Measurements from ENCODE around the gene SGMS1. TPM values are rescaled to one million over a fixed set of nuclear protein-coding genes. Genes with fewer than 3 reads are reported as not detected.
"Not testable (repeated sequence)": the region's sequence is repeated elsewhere in the genome, so short reads cannot be mapped to it uniquely, and the experiment has no call there.

SGMS1 gene
- total and polyA plus RNA-seq, 8 donors: 47.0 to 58.1 (median 54.0) TPM

DNA sequence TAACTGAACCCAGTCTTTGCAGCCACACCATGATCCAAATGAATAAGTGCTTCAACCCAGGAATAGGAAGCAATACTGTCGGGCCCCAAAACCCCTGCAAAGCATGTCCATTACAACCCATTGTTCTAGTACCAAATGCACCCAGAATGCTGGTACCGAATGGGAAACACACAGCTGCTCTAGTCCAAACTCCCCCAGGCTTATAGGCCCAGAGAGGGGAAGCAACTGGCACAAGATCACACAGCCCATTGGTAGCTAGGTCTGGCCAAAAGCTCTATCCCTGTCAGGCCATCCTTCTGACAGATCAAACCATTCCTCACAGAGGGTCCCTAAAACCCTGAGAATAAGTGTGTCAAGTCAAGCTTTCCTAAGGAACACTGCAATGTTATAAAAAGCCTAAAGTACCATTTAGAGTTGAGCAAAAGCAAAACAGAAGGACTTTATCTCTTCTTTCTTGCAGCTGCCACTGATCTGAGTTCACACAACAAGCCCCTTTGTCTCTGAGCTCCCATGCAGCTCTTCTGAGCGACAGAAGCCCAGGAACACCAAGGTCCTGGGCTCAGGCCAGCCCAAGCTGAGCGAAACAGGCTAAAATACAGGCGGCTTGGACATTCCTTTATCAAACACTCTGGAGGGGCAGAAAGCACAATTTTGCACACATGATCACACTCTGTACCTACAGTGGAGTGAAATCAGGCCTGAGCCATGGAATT lies 116.7 kb downstream of the SGMS1 start:
- ATAC-seq (no peak), DNase-seq (peak in 1 of 4 donors; percentile 10)
- Histone ChIP-seq H3K9me3 (no peaks in the 10 kb centered on the region), H3K27ac (no peak overlapping the region), H3K4me1 (peaks cover 0 to 4% of the 10 kb centered on the region in 2 donors), H3K36me3 (no peaks in the 10 kb centered on the region), H3K27me3 (no peaks in the 10 kb centered on the region), H3K4me3 (no peak overlapping the region)
- intact Hi-C loops (cut with DNase I): no loop called here
- TF ChIP-seq, protein P1, sequence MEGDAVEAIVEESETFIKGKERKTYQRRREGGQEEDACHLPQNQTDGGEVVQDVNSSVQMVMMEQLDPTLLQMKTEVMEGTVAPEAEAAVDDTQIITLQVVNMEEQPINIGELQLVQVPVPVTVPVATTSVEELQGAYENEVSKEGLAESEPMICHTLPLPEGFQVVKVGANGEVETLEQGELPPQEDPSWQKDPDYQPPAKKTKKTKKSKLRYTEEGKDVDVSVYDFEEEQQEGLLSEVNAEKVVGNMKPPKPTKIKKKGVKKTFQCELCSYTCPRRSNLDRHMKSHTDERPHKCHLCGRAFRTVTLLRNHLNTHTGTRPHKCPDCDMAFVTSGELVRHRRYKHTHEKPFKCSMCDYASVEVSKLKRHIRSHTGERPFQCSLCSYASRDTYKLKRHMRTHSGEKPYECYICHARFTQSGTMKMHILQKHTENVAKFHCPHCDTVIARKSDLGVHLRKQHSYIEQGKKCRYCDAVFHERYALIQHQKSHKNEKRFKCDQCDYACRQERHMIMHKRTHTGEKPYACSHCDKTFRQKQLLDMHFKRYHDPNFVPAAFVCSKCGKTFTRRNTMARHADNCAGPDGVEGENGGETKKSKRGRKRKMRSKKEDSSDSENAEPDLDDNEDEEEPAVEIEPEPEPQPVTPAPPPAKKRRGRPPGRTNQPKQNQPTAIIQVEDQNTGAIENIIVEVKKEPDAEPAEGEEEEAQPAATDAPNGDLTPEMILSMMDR (IDR thresholded peaks at IDR 0.05): no peak

DNA sequence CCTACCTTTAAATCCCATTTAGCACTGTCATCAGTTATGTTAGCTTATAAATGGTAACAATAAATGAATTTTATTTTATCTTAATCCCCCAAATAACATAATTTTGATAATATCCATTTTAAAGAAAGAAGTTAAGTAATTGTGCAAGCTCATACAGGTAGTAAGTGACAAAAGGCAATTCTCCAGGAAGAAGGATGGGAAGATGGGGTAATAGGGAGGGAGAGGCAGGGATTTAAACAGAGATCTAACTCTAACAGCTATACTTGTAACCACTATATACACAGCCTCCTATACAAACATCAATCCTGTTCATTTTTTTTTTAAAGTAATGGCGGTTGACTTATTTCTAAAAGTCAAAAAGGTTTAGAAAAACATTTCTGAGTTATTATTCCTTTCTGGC lies 119.4 kb downstream of the SGMS1 start:
- no peak overlapping the region for H3K4me3 ChIP-seq
- H3K9me3 ChIP-seq: no peaks in the 10 kb centered on the region
- H3K36me3 ChIP-seq: no peaks in the 10 kb centered on the region
- peaks cover 0 to 4% of the 10 kb centered on the region in 2 donors for H3K4me1 ChIP-seq
- no peak for ATAC-seq
- H3K27ac ChIP-seq: no peak overlapping the region
- intact Hi-C loops (cut with DNase I): no loop called here
- H3K27me3 ChIP-seq: no peaks in the 10 kb centered on the region
- no peak for DNase-seq
- TF ChIP-seq, protein P1 (IDR thresholded peaks at IDR 0.05): no peak

DNA sequence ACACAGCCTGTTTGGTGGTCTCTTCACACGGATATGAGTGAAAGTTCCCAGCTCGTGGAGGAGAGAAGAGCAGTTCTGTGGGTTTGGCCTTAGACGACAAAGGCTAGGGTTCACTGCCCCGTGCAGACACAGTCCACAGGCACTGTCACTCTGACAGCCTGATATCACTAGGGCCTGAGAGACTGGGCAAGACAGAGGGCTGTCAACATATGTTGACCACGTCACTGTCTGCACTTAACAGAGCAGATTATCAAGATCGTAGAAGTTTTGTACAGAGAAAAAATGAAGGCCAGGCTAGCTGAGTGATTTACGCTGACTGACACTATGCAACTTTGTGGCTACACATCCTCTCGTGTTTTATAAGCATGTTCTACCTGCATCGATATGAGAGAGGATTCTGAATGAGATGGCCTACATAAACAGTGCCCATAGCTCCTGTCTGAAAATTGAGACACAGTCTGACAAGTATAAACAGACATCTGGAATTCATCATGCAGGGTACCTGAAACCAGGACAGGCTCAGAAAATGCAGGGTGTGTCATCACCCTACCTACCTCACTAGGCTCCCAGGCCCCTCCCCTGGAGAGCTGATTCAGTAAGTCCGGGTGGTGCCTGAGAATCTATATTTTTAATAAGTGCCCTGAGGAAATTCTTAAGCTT lies 120.0 kb downstream of the SGMS1 start:
- TF ChIP-seq, protein P1 (IDR thresholded peaks at IDR 0.05): no peak
- Histone ChIP-seq H3K27me3 (no peaks in the 10 kb centered on the region), H3K36me3 (no peaks in the 10 kb centered on the region), H3K4me1 (peaks cover 0 to 2% of the 10 kb centered on the region in 2 donors), H3K27ac (no peak overlapping the region), H3K4me3 (no peak overlapping the region), H3K9me3 (no peaks in the 10 kb centered on the region)
- no peak for ATAC-seq
- no peak for DNase-seq
- intact Hi-C loops (cut with DNase I): no loop called here

DNA sequence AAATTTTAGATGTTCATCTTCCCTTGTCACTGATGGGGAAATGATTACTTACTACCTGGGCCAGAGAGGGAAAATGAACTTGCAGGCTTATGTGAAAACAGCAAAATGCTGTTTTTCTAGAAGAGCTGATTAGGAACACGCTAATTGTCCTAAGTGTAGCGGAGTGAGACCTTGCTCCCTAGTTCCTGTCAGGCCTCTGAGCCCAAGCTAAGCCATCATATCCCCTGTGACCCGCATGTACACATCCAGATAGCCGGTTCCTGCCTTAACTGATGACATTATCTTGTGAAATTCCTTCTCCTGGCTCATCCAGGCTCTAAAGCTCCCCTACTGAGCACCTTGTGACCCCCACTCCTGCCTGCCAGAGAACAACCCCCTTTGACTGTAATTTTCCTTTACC lies 120.6 kb downstream of the SGMS1 start:
- H3K36me3 ChIP-seq; ATAC-seq; H3K4me1 ChIP-seq; H3K27me3 ChIP-seq; H3K9me3 ChIP-seq; H3K4me3 ChIP-seq; H3K27ac ChIP-seq; DNase-seq; intact Hi-C loops (cut with DNase I): not testable (repeated sequence)

DNA sequence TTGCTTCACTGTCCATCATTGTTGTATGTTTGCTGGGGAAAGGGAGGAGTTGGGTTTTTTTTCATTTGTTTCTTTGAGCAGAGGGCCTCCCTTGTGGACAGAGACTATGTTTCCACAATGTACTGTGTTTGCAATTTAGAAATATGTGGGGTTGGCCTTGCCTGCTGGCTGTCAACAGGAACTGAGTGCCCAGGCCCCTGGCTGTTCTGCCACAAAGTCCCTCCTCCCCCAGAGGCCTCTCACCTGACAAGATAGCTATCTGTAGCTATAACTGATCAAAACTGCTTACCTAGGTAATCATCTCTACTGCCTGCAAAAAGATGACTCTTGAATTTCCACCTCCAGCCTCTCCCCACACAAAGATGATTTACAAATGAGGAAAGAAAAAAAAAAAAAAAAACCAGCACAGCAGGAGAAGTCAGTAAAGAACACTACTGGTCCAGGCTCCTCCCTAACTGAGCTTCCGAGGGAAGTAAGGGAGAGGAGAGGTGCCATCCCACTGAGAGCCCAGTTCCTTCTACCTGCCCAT lies 121.8 kb downstream of the SGMS1 start:
- no peaks in the 10 kb centered on the region for H3K4me1 ChIP-seq
- TF ChIP-seq, protein P1 (IDR thresholded peaks at IDR 0.05): no peak
- H3K4me3 ChIP-seq: no peak overlapping the region
- intact Hi-C loops (cut with DNase I): no loop called here
- DNase-seq (no peak), ATAC-seq (peak; percentile 12)
- no peaks in the 10 kb centered on the region for H3K9me3 ChIP-seq
- no peaks in the 10 kb centered on the region for H3K36me3 ChIP-seq
- no peaks in the 10 kb centered on the region for H3K27me3 ChIP-seq
- H3K27ac ChIP-seq: no peak overlapping the region
